ENCODE results near the gene GP1BB. TPM values are rescaled to one million over a fixed set of nuclear protein-coding genes. Genes with fewer than 3 reads are reported as not detected.
A peak's percentile ranks its signal among the peaks of the same experiment; 100 is the strongest.

The GP1BB gene
- total and polyA plus RNA-seq, 2 experiments from 2014 or later, result 4.9 to 10.2 TPM

- H3K4me2 ChIP-seq (ENCODE audit: unreplicated experiment), result peak overlapping the region; percentile 76
- no peaks in the 10 kb centered on the region for H3K27me3 ChIP-seq (replicated peaks; ENCODE audit: insufficient read depth)
- H4K20me1 ChIP-seq (ENCODE audit: insufficient read depth), result no peaks in the 10 kb centered on the region
- H3K9ac ChIP-seq, result peak overlapping the region; percentile 75; the same call in 1 of the 2 replicates
- H3K36me3 ChIP-seq (ENCODE audit: low read depth), result no peaks in the 10 kb centered on the region
- no peaks in the 10 kb centered on the region for H3K4me1 ChIP-seq (ENCODE audit: insufficient read depth)
- no peaks in the 10 kb centered on the region for H3F3A ChIP-seq (ENCODE audit: insufficient read depth)
- no peaks in the 10 kb centered on the region for H3K9me3 ChIP-seq (ENCODE audit: low read depth)
- H2AFZ ChIP-seq, result no peak overlapping the region
- DNase-seq, result no peak
- H3K27ac ChIP-seq, result no peak overlapping the region
- H3K4me3 ChIP-seq, result peak overlapping the region; percentile 73; the same call in 1 of the 2 replicates
- no peak for TF ChIP-seq EZH2 (IDR thresholded peaks at IDR 0.05; ENCODE audit: insufficient read depth, poor library complexity, severe bottlenecking)
- no peak for TF ChIP-seq EZH2phosphoT487 (IDR thresholded peaks at IDR 0.05; ENCODE audit: insufficient read depth, low read depth)
- 84 to 89% methylated on average over 12 of the region's 12 CpGs for WGBS, 2 experiments (ENCODE audit: low coverage in 1 of 2, low lambda C conversion rate in 2 of 2, missing lambda C conversion rate in 2 of 2)
- H3K79me2 ChIP-seq (ENCODE audit: insufficient read depth), result no peaks in the 10 kb centered on the region
- H3K9me2 ChIP-seq (ENCODE audit: insufficient read depth), result no peaks in the 10 kb centered on the region
- in situ Hi-C loops (cut with MboI), result no loop called here
Measured at GRCh38 chr22:19719488-19720021, 3.8 kb upstream of the GP1BB start.

DNA sequence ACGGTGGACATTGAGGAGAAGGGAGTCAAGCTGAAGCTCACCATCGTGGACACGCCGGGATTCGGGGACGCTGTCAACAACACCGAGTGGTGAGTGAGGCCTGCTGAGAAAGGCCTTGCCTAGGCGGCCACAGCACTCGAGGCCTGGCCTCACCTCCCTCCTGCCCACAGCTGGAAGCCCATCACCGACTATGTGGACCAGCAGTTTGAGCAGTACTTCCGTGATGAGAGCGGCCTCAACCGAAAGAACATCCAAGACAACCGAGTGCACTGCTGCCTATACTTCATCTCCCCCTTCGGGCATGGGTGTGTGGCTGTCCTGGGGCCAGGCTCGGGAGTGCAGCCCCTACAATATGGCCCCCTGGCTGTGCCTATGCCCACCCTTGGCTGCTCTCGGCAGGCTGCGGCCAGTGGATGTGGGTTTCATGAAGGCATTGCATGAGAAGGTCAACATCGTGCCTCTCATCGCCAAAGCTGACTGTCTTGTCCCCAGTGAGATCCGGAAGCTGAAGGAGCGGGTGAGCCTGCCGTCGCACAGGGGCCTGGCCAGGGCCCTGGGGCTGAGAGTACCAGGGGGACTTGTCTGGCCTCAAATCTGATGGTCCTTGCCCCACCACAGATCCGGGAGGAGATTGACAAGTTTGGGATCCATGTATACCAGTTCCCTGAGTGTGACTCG is 3.0 kb upstream of the GP1BB start:
- no peak for DNase-seq
- Histone ChIP-seq H3K9me2 (ENCODE audit: insufficient read depth) (no peaks in the 10 kb centered on the region), H3K27ac (no peak overlapping the region), H3K27me3 (replicated peaks; ENCODE audit: insufficient read depth) (no peaks in the 10 kb centered on the region), H3K9me3 (ENCODE audit: low read depth) (no peaks in the 10 kb centered on the region), H3K4me2 (ENCODE audit: unreplicated experiment) (no peak overlapping the region), H3K4me3 (no peak overlapping the region), H3K9ac (no peak overlapping the region), H4K20me1 (ENCODE audit: insufficient read depth) (no peaks in the 10 kb centered on the region), H3F3A (ENCODE audit: insufficient read depth) (no peaks in the 10 kb centered on the region), H3K79me2 (ENCODE audit: insufficient read depth) (no peaks in the 10 kb centered on the region), H2AFZ (no peak overlapping the region), H3K36me3 (ENCODE audit: low read depth) (no peaks in the 10 kb centered on the region), H3K4me1 (ENCODE audit: insufficient read depth) (no peaks in the 10 kb centered on the region)
- WGBS, 2 experiments (ENCODE audit: low coverage in 1 of 2, low lambda C conversion rate in 2 of 2, missing lambda C conversion rate in 2 of 2), result 89% methylated on average over 26 of the region's 26 CpGs
- no peak for TF ChIP-seq EZH2phosphoT487 (IDR thresholded peaks at IDR 0.05; ENCODE audit: insufficient read depth, low read depth)
- TF ChIP-seq EZH2 (IDR thresholded peaks at IDR 0.05; ENCODE audit: insufficient read depth, poor library complexity, severe bottlenecking), result no peak
- in situ Hi-C loops (cut with MboI), result no loop called here

GRCh38 chr22:19720999-19721329 is 2.4 kb upstream of the GP1BB start:
- Histone ChIP-seq H3K4me2 (ENCODE audit: unreplicated experiment) (no peak overlapping the region), H3K9me2 (ENCODE audit: insufficient read depth) (no peaks in the 10 kb centered on the region), H3K27me3 (replicated peaks; ENCODE audit: insufficient read depth) (no peaks in the 10 kb centered on the region), H3K9me3 (ENCODE audit: low read depth) (no peaks in the 10 kb centered on the region), H3F3A (ENCODE audit: insufficient read depth) (no peaks in the 10 kb centered on the region), H3K4me3 (no peak overlapping the region), H3K9ac (no peak overlapping the region), H4K20me1 (ENCODE audit: insufficient read depth) (no peaks in the 10 kb centered on the region), H3K79me2 (ENCODE audit: insufficient read depth) (no peaks in the 10 kb centered on the region), H3K36me3 (ENCODE audit: low read depth) (no peaks in the 10 kb centered on the region), H2AFZ (no peak overlapping the region), H3K27ac (no peak overlapping the region), H3K4me1 (ENCODE audit: insufficient read depth) (no peaks in the 10 kb centered on the region)
- WGBS, 2 experiments (ENCODE audit: low coverage in 1 of 2, low lambda C conversion rate in 2 of 2, missing lambda C conversion rate in 2 of 2), result 100% methylated on average over 2 of the region's 2 CpGs
- TF ChIP-seq EZH2phosphoT487 (IDR thresholded peaks at IDR 0.05; ENCODE audit: insufficient read depth, low read depth), result no peak
- TF ChIP-seq EZH2 (IDR thresholded peaks at IDR 0.05; ENCODE audit: insufficient read depth, poor library complexity, severe bottlenecking), result no peak
- in situ Hi-C loops (cut with MboI), result no loop called here
- DNase-seq, result no peak

- H3K4me2 ChIP-seq (ENCODE audit: unreplicated experiment), result no peak overlapping the region
- H3K4me1 ChIP-seq (ENCODE audit: insufficient read depth), result no peaks in the 10 kb centered on the region
- TF ChIP-seq EZH2phosphoT487 (IDR thresholded peaks at IDR 0.05; ENCODE audit: insufficient read depth, low read depth) (no peak), EZH2 (IDR thresholded peaks at IDR 0.05; ENCODE audit: insufficient read depth, poor library complexity, severe bottlenecking) (no peak)
- H4K20me1 ChIP-seq (ENCODE audit: insufficient read depth), result no peaks in the 10 kb centered on the region
- H3K9me2 ChIP-seq (ENCODE audit: insufficient read depth), result no peaks in the 10 kb centered on the region
- H3K27me3 ChIP-seq (replicated peaks; ENCODE audit: insufficient read depth), result no peaks in the 10 kb centered on the region
- H3K36me3 ChIP-seq (ENCODE audit: low read depth), result no peaks in the 10 kb centered on the region
- no peak overlapping the region for H2AFZ ChIP-seq
- H3F3A ChIP-seq (ENCODE audit: insufficient read depth), result no peaks in the 10 kb centered on the region
- H3K9ac ChIP-seq, result no peak overlapping the region
- H3K9me3 ChIP-seq (ENCODE audit: low read depth), result no peaks in the 10 kb centered on the region
- no peaks in the 10 kb centered on the region for H3K79me2 ChIP-seq (ENCODE audit: insufficient read depth)
- DNase-seq, result no peak
- WGBS, 2 experiments (ENCODE audit: low coverage in 1 of 2, low lambda C conversion rate in 2 of 2, missing lambda C conversion rate in 2 of 2), result 92 to 94% methylated on average over 31 to 44 of the region's 44 CpGs
- in situ Hi-C loops (cut with MboI), result no loop called here
- H3K4me3 ChIP-seq, result no peak overlapping the region
- H3K27ac ChIP-seq, result no peak overlapping the region
Measured at GRCh38 chr22:19721330-19722177, 1.8 kb upstream of the GP1BB start.
